PC-3 (cell line): ENCODE data around the gene NAT16.

Experiments used
- CTCF ChIP-seq: fragments of 300-600 bp; sonication (generic); conservative IDR thresholded peaks from 2 replicates; pipeline ENCODE4 v1.5.1; 2017; ENCODE audit warnings: antibody characterized with exemption, low read depth, mild to moderate bottlenecking, low read length
- EZH2phosphoT487 ChIP-seq: fragments of 300-600 bp; sonication (generic); IDR thresholded peaks from 2 replicates; pipeline ENCODE4 v1.6.1; 2018; ENCODE audit warnings: mild to moderate bottlenecking, antibody characterized with exemption, low read length, borderline replicate concordance

- TF ChIP-seq CTCF = no peak
- no peak for TF ChIP-seq EZH2phosphoT487
These were observed 23.1 kb downstream of the NAT16 start for GRCh38 chr7:101156866-101157589.
